ENCODE measurements around the gene SLC49A3.

DNA sequence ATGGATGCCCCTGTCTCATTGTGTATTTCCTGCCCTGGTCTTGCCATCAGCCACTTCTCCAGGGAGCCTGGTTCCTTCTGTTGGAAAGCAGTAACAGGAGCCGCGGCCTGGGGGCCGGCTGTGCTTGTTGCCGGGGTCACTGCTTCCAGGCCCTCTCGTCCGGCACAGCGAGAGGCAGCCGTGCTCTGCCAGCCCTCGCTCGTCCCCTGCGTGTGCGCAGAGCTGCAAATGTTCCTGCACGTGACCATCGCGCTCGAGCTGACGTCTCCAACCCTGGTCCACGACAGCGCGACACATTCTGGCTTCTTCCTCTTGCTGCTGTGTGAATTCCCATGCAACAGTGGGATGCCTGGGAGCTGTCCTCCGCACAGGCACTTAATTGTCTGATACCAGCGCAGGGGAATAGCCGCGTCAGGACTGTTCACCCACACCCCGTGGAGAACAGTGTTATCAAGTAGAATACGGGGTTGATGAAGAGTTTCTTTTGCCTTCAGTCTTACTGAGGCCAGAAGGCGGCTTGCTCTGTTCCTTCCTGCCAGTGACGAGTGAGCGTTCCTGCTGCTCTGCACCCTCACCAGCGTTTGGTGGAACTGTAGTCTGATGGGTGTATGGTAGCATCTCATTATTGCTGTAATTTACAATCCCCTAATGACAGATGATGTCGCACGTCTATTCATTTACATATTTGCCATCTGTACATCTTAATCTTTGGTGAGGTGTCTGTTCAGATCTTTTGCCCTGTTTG lies 51.2 kb downstream of the SLC49A3 start:
- no peak for TF ChIP-seq CTCF (conservative IDR thresholded peaks at IDR 0.05; ENCODE audit: low read depth, low read length)
- TF ChIP-seq EZH2 (IDR thresholded peaks at IDR 0.05; ENCODE audit: borderline replicate concordance, low read depth, low read length, poor library complexity, severe bottlenecking) = peak; percentile 40

Data from A673 (cell line).